Measurements from ENCODE around the gene P4HA2.

Gene P4HA2

GRCh38 chr5:132250547-132250946 lies 22.9 kb upstream of the P4HA2 start:
- no peak for DNase-seq (ENCODE audit: low read depth)

GRCh38 chr5:132246806-132247205 lies 19.2 kb upstream of the P4HA2 start:
- no peak for DNase-seq (ENCODE audit: low read depth)

GRCh38 chr5:132245593-132245992 lies 17.9 kb upstream of the P4HA2 start:
- no peak for DNase-seq (ENCODE audit: low read depth)

GRCh38 chr5:132243366-132243977 lies 15.8 kb upstream of the P4HA2 start:
- DNase-seq (ENCODE audit: low read depth): no peak

- no peak for DNase-seq (ENCODE audit: low read depth)
These were observed 12.1 kb upstream of the P4HA2 start for GRCh38 chr5:132239776-132240175.

- no peak for DNase-seq (ENCODE audit: low read depth)
These were observed 11.3 kb upstream of the P4HA2 start for GRCh38 chr5:132238901-132239500.

- DNase-seq (ENCODE audit: low read depth): no peak
These were observed 10.6 kb upstream of the P4HA2 start for GRCh38 chr5:132238169-132238744.

GRCh38 chr5:132237670-132238069 lies 10.0 kb upstream of the P4HA2 start:
- no peak for DNase-seq (ENCODE audit: low read depth)

GRCh38 chr5:132237141-132237540 lies 9.5 kb upstream of the P4HA2 start:
- DNase-seq (ENCODE audit: low read depth): no peak

- no peak for DNase-seq (ENCODE audit: low read depth)
These were observed 7.7 kb upstream of the P4HA2 start for GRCh38 chr5:132235340-132235739.

- no peak for DNase-seq (ENCODE audit: low read depth)
These were observed 7.0 kb upstream of the P4HA2 start for GRCh38 chr5:132234684-132235062.

GRCh38 chr5:132233811-132234683 lies 6.4 kb upstream of the P4HA2 start:
- DNase-seq (ENCODE audit: low read depth): no peak

GRCh38 chr5:132233081-132233480 lies 5.4 kb upstream of the P4HA2 start:
- no peak for DNase-seq (ENCODE audit: low read depth)

GRCh38 chr5:132232465-132232864 lies 4.8 kb upstream of the P4HA2 start:
- no peak for DNase-seq (ENCODE audit: low read depth)

- no peak for DNase-seq (ENCODE audit: low read depth)
These were observed 3.2 kb upstream of the P4HA2 start for GRCh38 chr5:132230871-132231270.

GRCh38 chr5:132229236-132229635 lies 1.6 kb upstream of the P4HA2 start:
- DNase-seq (ENCODE audit: low read depth): no peak

GRCh38 chr5:132228241-132229035 lies 785 bp upstream of the P4HA2 start:
- DNase-seq (ENCODE audit: low read depth): no peak

GRCh38 chr5:132227235-132227484 lies 493 bp downstream of the P4HA2 start:
- no peak for DNase-seq (ENCODE audit: low read depth)

GRCh38 chr5:132226516-132227234 lies 978 bp downstream of the P4HA2 start:
- no peak for DNase-seq (ENCODE audit: low read depth)

- DNase-seq (ENCODE audit: low read depth): peak; percentile 80
These were observed 2.3 kb downstream of the P4HA2 start for GRCh38 chr5:132225165-132226032.

GRCh38 chr5:132224716-132225115 lies 2.9 kb downstream of the P4HA2 start:
- no peak for DNase-seq (ENCODE audit: low read depth)
